Activated CD4-positive, alpha-beta T cell treated with anti-CD3 and anti-CD28 coated beads, Interleukin-2, amount 50 U/mL, for 4 hours (primary cell): ENCODE data around the gene NCS1.

ENCODE experiments used
- DNase-seq, 2 experiments: peaks; one replicate each; pipeline ENCODE4 v3.0.0-alpha.2; 2020

NCS1 gene

DNA sequence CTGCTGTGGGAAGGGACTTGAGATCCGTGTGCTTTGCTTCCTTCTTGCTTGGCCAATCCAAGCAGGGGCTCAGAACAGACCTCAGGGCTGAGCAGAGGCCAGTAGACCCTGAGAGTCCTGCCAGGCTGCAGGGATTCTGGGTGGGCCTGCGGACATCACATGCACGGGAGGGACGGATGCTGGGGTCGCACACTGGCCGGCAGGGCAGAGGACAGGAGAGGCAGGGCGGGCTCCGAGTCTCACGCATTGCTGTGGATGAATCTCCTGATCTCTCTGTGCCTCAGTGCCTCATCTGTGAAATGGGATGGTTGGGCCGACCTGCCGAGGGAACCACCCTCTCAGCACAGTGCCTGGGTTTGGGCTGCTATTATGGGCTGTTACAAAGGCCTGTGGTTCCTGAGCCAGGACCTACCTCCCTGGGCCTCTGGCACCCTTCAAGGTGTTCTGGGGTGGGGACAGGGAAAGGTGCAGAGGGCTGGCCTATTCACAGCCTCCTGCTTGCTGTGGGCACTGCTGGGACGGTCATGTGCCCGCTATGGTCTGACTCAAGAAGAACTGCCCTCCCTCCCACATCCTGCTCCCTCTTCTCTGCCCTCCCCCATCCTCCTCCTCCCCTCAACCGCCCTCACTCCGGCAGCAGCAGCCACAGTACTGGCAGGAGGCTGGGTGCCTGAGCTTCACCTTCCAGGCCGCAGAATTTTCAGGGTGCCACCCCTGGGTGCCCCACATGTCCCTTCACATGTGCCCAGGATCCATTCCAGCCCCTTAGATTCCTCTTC lies 43.3 kb downstream of the NCS1 start:
- no peak for DNase-seq

DNA sequence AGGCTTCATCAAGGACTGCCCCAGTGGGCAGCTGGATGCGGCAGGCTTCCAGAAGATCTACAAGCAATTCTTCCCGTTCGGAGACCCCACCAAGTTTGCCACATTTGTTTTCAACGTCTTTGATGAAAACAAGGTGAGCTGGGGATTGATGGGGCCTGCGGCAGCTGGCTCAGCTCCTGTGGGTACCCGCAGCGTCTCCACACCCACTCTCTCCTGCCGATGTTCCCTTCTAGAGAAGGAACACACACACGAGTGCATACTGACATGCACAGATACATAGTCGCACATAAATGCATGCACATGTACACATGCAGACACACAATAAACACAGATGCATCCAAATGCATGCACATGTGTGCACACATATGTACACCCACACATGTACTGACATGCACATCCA lies 45.6 kb downstream of the NCS1 start:
- DNase-seq, result no peak

DNA sequence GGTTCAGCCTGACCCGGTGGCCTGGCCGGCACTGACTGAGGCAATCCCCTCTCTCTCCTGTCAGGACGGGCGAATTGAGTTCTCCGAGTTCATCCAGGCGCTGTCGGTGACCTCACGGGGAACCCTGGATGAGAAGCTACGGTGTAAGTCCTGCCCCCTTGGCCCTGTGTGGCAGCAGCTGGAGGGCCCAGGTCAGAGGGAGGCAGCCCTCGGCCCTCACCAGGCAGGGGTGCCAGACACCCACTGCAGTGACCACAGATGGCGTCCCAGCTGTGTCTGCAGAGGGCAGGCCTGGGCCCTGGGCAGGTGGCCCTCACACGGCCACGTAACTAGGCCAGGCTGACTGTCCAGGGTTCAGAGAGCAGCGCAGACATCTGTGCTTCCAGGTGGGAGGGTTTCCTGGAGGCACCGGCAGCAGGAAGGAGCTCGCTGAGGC lies 47.5 kb downstream of the NCS1 start:
- DNase-seq, result no peak

DNA sequence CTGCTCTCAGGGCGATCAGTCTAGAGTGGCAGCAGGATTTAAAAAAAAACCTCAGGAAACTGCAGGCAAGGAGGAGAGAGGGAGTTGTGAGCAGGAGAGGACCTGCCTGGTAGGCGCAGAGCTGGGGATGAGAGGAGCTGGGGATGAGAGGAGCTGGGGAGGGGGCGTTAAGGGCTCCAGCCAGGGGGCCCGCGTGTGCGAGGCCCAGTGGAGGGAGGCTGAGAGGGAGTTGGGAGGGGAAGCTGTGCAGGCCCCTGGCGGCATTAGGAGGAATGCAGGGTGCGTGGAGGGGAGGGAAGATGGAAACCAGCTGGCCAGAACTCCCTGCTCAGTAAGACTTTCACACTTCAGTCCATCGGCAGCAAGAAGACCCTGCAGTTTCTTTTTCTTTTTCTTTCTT lies 48.1 kb downstream of the NCS1 start:
- DNase-seq, result no peak

DNA sequence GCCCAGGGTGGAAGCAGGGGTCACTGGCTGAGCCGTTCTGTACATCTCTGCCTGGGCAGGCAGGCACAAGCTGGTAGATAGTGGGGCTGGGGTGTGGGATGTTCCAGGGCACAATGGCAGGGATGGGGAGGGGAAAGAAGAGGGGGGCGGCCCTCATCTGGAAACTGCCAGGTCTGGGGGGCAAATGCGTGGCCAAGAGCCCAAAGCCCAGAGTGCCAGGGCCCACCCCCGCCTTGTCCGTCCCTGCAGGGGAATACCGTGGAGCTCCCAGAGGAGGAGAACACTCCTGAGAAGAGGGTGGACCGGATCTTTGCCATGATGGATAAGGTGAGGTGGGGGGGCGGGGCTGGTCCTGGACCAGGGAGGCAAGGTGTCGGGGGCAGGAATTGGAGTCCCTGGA lies 50.6 kb downstream of the NCS1 start:
- DNase-seq, result no peak

DNA sequence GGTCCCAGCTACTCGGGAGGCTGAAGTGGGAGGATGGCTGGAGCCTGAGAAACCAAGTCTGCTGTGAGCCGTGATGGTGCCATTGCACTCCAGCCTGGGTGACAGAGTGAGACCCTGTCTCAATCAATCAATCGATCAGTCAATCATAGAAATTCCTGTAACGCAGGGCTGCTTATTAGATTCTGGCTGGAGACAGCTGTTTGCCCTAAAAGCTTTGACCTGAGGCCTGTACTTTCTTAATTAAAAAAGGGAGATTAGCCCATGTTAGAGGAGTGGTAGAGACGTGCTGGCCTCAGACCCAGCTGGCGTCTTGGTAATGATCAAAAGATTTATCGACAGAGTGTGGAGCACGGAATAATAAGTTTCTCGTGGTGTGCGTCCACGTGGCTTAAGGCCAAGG lies 52.9 kb downstream of the NCS1 start:
- DNase-seq, result no peak

DNA sequence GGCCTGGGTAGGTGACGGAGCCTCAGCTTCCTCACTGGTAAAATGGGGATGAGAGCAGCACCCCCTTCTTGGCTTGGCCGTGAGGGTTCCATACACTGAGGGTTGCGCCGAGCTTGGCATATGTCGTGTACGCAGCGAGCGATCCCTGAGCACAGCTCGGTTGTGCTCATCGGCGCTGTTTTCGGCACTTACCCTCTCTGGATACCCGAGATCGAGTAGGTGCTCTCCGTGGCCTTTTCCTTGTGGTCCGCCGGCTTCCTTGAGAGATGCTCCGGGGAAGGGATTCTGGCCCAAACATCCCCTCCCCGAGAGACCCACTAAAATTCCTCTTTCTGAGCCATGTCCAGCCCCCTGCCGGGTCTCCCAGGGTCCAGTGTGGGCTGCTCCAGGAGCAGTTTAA lies 53.4 kb downstream of the NCS1 start:
- no peak for DNase-seq

DNA sequence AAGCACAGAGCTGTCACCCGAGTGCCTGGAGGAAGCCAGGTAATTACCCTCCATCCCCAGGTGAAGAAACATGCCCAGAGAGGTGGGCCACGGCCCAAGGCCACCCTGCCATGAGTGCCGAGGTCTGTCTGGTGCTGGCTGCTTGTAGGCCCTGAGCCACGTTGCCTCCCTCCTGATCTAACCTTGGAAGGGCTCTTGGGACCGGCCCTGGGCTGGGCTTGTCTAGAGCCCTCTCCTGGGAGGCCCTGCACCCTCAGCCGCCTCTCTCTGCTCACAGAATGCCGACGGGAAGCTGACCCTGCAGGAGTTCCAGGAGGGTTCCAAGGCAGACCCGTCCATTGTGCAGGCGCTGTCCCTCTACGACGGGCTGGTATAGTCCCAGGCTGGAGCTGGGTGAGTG lies 53.9 kb downstream of the NCS1 start:
- no peak for DNase-seq

DNA sequence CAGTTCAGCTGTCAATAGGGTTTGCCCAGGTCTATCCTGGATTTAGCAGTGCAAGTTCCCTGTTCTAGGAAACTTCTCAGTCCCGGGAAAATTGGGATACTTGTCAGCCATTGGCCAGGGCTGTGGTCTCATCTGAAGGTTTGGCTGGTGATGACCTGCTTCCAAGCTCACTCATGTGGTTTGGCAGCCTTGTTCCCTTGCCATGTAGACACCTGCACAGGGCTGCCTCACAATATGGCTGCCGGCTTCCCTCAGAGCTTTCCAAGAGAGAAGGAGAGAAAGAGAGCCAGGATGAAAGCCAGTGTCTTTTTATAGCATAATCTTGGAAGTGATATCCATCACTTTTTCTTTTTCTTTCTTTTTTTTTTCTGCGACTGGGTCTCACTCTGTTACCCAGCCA lies 55.6 kb downstream of the NCS1 start:
- DNase-seq, result no peak

DNA sequence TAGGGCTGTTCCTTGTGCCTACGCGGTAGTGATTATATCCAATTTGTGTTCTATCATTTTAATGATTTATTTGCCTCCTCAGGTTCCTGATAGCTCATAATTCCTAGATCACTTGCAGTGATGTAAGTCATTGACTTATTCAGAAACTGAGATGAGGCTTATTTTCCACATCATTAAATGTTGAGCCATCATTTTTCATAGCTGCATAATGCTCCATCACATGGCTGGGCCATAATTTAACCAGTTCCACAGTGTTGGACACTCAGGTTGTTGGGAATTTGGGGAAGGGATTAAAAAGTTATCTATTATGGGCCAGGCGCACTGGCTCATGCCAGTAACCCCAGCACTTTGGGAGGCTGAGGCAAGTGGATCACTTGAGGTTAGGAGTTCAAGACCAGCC lies 57.6 kb downstream of the NCS1 start:
- DNase-seq, result no peak

DNA sequence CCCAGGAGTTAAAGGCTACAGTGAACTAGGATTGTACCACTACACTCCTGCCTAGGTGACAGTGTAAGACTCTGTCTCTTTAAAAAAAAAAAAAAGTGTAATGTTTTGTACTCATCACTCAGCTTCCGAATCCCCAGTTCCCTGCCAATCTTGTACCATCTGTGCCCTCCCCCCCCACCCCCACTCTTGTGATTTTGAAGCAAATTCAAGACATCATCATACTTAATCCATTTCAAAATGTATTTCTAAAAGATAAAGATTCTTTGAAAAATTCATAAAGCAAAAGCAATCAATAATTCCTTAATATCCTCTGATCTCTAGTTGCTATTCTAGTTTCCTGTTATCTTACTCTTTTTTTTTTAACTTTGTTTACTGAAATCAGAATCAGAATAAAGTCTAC lies 58.4 kb downstream of the NCS1 start:
- DNase-seq, result no peak

DNA sequence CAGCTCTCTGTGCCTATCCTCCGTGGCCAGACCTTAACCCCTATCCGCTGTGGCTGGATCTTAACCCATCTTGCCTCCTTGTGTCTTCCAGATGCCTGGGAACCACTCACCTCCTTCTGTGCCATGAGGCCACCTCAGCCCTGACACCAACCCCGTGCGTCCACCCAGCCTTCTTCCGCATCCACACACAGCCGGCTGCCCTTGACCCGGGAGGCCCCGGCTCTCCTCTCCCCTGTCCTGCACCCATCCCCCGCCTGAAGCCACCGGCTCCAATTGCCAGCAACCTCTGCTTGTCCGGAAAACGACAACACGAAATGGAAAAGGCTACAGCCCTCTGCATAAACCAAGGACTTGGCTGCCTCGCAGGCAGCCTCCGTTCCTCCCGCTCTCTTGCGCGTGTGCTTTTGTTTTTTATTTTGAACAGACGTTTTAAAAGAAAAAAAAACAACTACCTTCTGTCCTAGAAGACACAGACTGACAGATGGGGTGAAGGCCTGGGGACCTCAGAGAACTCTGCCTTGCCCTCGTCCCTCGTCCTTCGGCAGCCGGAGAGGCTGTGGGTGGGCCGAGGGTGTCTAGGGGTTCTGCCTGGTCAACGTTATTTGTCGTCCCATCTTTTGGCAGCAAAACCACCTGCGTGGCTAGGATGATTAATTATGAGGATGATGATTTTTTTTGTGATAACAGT lies 60.8 kb downstream of the NCS1 start:
- DNase-seq, result no peak

DNA sequence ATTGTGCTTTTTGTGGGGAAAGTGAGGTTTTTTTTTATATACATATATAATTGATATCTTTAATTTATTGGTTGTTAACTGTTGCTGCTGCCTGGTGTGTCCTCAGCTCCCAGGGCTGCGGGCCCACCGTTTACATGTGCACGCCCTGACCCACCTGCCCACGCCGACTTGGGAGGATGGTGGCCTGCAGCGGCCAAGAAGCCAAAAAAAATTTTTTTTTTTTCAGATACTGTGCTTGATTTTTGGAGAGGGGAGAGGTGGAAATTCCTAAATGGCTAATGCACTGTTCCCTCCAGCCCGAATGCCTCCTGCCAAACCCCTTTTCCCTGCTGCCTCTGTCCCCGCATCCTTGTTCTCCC lies 61.4 kb downstream of the NCS1 start:
- DNase-seq, result no peak

DNA sequence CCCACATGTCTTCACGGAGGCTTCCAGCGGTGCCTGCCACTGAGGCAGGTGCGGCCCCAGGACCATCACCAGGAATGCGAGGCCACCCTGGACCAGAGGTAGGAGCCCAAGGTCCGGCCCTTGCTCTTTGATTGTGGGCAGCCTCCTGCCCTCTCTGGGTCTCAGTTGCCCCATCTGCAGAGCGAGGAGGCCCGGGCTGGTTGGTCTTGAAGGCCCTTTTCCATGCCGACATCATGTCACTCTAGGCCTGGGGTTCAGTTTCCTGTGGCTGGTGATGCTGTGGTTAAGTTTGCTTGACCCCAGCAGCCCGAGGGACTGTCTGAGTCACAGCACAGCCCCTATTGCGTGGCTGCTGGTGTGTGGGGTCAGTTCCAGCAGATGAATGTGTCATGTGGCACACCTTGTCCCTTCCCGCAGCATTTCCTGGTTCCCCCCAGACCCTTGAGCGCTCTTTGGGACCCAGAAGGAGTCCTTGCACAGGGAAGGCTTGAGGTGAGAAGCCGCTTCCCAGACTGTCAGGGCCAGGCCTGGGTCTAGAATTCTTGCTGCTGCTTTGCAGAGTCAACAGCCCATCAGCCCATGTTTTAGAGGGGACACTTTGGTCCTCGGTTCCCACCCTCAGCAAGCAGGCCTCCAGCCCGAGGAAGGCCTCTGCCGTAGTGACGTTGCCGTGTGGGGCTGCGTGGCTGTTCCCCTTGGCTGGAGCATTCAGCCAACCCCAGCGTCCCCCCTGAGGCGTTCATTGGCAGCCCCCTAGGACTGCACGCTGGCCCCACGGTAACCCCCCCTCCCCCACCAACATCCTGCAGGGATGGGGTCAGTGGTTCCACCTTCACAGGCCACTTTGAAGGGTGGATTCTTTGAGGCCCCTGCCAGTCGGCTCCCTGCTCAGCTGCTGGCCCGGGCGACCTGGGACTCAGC lies 62.4 kb downstream of the NCS1 start:
- no peak for DNase-seq

DNA sequence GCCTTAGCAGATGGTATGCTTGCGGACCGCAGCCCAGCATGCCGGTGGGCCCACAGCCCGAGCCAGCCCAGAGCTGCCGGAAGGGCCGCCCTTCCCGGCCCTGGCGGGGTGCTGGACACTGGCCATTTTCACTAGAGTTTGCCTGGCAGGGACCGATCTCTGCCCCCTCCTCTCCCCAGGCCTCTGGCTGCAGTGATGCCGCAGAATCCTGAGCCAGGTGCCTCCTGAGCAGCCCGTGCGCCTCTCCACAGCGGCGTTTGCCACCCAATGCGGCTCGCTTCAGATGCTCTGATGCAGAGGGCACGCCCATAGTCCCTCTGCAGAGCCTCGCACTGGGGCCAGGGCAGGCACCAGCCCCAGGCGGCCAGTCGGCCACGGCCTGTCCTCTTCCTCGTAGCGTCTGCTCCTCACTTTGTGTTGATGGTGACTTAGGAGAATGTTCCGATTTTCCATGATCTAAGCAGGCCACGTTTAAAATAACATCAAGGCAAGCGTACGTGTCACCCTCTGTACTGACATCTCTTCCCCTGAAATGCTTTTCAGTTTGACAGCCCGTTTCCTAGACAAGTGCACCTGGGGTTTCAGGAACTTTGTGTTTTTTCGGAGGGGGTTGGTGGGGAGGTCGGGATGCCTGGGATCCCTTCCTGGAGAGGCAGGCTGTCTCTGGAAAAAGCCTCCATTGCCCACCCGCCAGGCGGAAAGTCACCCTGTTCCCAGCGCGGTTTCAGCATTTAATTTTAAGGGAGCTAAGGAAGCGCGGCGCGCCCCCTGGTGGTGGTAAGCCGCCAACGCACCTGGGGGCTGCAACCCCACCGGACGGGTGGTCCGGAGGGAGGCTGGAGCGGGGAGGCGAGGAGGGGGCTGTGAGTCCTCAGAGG lies 63.6 kb downstream of the NCS1 start:
- peak; percentile 60 to 62 for DNase-seq

DNA sequence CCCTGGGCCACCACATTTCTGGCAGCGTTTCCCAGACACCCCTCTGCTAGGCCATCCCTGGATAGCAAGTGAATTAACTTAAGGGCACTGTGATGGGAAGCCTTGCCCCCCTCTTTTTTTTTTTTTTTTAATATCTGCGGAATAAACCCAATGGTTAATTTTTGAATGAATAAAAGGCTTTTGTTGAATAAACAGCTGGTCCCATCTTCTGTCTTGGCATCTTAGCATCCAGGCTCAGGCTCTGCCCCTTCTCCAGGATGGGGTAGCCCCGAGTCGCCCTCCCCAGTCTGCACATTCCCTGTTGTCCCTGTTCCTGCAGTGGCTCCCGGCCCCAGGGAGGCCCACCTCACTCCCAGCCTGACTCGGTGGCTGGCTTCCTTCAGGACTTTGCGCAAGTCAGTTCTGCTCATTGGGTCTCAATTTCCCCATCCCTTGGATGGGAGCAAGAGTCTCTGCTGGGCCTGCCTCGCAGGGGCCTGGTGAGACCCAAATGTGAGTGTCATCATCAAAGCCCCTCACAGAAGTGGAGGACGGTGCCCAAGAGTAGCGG lies 64.3 kb downstream of the NCS1 start:
- DNase-seq, result no peak

DNA sequence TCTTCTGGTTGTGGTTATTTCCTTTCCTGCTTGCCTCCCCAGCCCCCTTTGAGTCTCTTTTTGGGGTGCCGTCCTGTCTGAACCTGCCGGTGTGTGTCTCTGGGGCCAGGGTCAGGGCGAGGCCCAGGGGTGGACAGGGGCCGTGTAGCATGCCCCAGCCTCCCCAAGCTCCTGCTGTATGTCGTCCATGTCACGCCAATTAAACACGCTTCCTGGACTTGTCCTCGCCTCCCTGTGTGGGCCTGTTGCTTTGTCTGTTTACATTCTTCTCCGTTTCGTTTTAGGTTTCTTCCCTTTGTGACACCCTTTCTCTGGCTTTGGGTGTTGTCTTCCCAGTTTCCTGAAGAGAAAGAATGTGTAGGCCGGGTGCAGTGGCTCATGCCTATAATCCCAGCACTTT lies 64.9 kb downstream of the NCS1 start:
- DNase-seq, result no peak

DNA sequence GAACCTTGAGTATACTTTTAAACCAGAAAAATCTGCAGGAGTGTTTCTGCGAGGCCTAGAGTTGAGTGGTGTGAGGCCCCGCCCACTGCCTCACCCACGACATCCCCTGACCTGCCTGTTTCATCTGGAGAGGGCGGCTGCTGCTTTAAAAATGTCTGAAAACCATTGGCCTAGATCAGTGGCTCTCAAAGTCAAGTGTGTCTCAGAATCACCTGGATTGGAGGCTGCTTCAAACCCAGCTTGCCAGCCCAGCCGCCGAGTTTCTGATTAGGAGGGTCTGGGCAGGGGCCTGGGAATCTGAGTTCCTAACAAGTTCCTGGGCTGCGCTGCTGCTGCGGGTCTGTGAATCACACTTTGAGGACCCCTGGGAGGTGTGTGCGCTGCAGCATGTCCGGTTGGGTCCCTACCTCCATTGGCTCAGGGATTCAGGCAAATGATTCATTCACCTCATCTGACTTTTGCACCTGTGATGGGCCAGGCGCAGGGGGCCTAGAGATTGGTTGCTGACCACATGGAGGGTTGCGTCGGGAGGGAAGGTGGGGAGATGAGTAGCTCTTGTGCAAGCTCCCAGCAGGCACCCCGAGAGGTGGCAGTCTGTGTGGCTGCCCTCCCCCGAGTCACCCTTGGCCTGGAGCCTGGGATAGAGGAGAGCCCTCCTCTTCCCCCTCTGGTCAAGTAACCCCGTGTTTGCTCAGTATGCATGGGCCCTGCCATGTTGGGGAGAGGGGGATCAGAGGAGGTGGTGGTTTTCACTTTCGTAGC lies 65.7 kb downstream of the NCS1 start:
- DNase-seq, result no peak

DNA sequence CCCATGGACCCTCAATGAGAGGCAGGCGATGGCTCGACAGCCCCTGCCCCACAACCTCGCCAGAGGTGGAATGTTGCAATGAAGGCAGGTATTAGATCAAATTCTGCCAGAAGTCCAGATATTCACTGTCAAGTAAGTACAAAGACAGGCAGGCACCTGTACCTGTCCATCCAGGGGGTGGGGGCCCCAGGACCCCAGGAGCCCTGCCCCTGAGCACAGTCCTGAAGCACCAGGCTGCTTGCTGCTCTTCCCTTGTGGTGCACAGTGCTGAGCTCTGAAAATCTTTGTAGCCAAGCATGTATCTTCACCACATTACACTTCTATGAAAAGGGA lies 67.1 kb downstream of the NCS1 start:
- DNase-seq, result no peak

DNA sequence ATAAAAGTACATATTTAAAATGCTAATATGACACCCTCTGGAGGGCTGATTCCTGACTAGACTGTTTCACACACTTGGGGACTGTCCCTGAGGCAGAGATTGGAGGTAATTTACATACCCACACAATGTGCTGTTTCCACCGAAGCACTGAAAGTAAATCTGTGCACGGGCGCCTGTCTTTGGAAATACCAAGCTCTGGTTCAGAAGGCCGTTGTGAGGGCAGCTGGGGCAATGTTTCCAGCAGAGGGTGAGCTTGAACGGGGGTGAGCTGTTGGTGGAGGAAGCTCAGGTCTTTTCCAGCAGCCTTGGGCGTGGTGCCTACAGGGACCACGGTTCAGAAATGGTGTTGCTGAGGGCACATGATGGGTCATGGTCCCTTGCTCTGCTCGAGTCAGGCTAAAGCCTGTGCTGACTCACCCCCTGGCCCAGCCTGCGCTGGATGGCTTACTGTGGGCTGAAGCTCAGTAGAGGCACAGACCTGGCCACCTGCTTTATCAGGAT lies 67.6 kb downstream of the NCS1 start:
- DNase-seq, result peak; percentile 36 to 39

DNA sequence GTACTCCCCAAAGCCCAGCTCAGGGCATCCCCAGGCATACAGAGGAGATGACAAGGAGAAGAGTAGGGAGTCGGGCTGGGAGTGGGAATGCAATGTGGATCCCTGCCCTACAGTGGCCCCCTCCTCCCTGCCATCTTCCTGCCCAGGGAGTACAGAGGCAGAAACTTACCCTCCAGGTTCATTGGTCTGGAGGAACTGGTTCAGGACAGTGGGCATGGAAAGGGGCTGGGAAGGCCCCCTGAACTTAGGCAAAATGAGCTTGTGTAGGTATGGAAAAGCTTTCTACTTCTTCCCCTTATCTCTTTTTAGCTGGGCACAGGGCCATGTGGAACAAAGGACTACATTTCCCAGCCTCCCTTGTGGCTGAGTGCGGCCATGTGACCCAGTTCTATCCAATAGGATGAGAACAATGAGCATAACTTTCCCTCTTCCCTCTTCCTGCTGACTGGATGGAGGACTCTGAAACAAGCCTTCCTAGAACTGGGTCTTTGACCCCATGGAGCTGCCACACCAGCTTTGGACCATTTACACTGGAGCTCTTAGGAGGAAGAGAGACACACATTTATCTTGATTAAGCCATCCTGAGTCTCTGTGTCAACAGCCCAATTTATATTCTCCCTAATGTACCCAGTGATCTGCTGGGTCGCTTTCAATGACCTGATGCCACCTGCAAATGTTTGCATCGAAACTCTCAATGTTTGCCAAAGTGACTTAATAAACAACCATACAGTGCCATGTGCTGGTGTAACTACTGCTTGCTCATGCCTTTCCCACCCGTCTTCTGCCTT lies 68.4 kb downstream of the NCS1 start:
- DNase-seq, result peak; percentile 15 to 21
